BE2C (cell line): ENCODE results near the gene GPR35. TPM values are rescaled to one million over a fixed set of nuclear protein-coding genes. Genes with fewer than 3 reads are reported as not detected.

Experiments used
- DNase-seq: peaks from one replicate; pipeline ENCODE4 v3.0.0-alpha.2; 2020
- H3K27me3 ChIP-seq: fragments of 250-450 bp; sonication (Bioruptor Pico); 2 replicates; pipeline ENCODE4 v1.5.1; 2020; ENCODE audit warnings: mild to moderate bottlenecking
- H3K36me3 ChIP-seq: fragments of 250-450 bp; sonication (Bioruptor Pico); 2 replicates; pipeline ENCODE4 v1.5.1; 2020; ENCODE audit warnings: mild to moderate bottlenecking
- H3K4me1 ChIP-seq: fragments of 250-450 bp; sonication (Bioruptor Pico); 2 replicates; pipeline ENCODE4 v1.5.1; 2020
- H3K4me3 ChIP-seq: 2 replicates; pipeline ENCODE4 v1.5.1; 2011; ENCODE audit warnings: low read depth, low read length
- H3K9me3 ChIP-seq: fragments of 250-450 bp; sonication (Bioruptor Pico); 2 replicates; pipeline ENCODE4 v1.5.1; 2020
- CTCF ChIP-seq: IDR thresholded peaks from 2 replicates; pipeline ENCODE4 v1.5.1; 2012; ENCODE audit warnings: mild to moderate bottlenecking, low read depth, low read length
- polyA plus RNA-seq: library from polyadenylated mRNA; unstranded; fragments of >200 nt; gene quantifications from one replicate; pipeline ENCODE4 v1.2.1, GENCODE V29; 2012; ENCODE audit warnings: low read depth, missing spikeins; ENCODE audit not compliant: insufficient read length, insufficient read depth

The GPR35 gene
- polyA plus RNA-seq, result 0.43 TPM

GRCh38 chr2:240624950-240625621, at the start of gene GPR35:
GPR35 (plus strand) TSS chr2:240625480; CDS start chr2:240629953, 4,473 bp downstream.
- Histone ChIP-seq H3K4me1 (peaks cover 5% of the 10 kb centered on the region), H3K4me3 (no peak within 1 kb of the TSS), H3K9me3 (no peaks in the 10 kb centered on the region), H3K27me3 (no peaks in the 10 kb centered on the region), H3K36me3 (no peaks in the 10 kb centered on the region)
- TF ChIP-seq CTCF, result no peak
- peak; percentile 29 for DNase-seq

GRCh38 chr2:240576036-240576435, 49.2 kb upstream of the GPR35 start:
- peaks cover 26% of the 10 kb centered on the region for H3K36me3 ChIP-seq
- no peak for TF ChIP-seq CTCF
- H3K9me3 ChIP-seq, result no peaks in the 10 kb centered on the region
- H3K27me3 ChIP-seq, result no peaks in the 10 kb centered on the region
- no peak for DNase-seq
- no peaks in the 10 kb centered on the region for H3K4me1 ChIP-seq
- no peak overlapping the region for H3K4me3 ChIP-seq

GRCh38 chr2:240576436-240577205, 48.7 kb upstream of the GPR35 start:
- no peak for TF ChIP-seq CTCF
- no peak overlapping the region for H3K4me3 ChIP-seq
- DNase-seq, result no peak
- no peaks in the 10 kb centered on the region for H3K27me3 ChIP-seq
- H3K4me1 ChIP-seq, result no peaks in the 10 kb centered on the region
- no peaks in the 10 kb centered on the region for H3K9me3 ChIP-seq
- H3K36me3 ChIP-seq, result peaks cover 26% of the 10 kb centered on the region

GRCh38 chr2:240577281-240578109, 47.8 kb upstream of the GPR35 start:
- H3K4me1 ChIP-seq, result no peaks in the 10 kb centered on the region
- no peak overlapping the region for H3K4me3 ChIP-seq
- peaks cover 26% of the 10 kb centered on the region for H3K36me3 ChIP-seq
- no peaks in the 10 kb centered on the region for H3K27me3 ChIP-seq
- no peak for DNase-seq
- no peaks in the 10 kb centered on the region for H3K9me3 ChIP-seq
- no peak for TF ChIP-seq CTCF

GRCh38 chr2:240578110-240578450, 47.2 kb upstream of the GPR35 start:
- Histone ChIP-seq H3K9me3 (no peaks in the 10 kb centered on the region), H3K36me3 (peaks cover 26% of the 10 kb centered on the region), H3K27me3 (no peaks in the 10 kb centered on the region), H3K4me1 (no peaks in the 10 kb centered on the region), H3K4me3 (no peak overlapping the region)
- TF ChIP-seq CTCF, result no peak
- DNase-seq, result no peak
